Neural cell (in vitro differentiated cells): ENCODE measurements around the gene KCNH5.

ENCODE experiments used
- EZH2 ChIP-seq: fragments of 200-600, 300-800 bp; shearing (Covaris generic), sonication (generic); IDR thresholded peaks from 2 replicates; pipeline ENCODE4 v1.6.1; 2014; ENCODE audit warnings: antibody characterized with exemption, low read length, borderline replicate concordance, mild to moderate bottlenecking; ENCODE audit not compliant: insufficient read depth, poor library complexity, severe bottlenecking
- TF ChIP-seq, protein P1 (sequence below): fragments of 450-650 bp; IDR thresholded peaks from 2 replicates; pipeline ENCODE4 v1.5.1; 2014; ENCODE audit warnings: antibody characterized with exemption, mild to moderate bottlenecking, moderate library complexity; ENCODE audit not compliant: poor library complexity, severe bottlenecking

DNA sequence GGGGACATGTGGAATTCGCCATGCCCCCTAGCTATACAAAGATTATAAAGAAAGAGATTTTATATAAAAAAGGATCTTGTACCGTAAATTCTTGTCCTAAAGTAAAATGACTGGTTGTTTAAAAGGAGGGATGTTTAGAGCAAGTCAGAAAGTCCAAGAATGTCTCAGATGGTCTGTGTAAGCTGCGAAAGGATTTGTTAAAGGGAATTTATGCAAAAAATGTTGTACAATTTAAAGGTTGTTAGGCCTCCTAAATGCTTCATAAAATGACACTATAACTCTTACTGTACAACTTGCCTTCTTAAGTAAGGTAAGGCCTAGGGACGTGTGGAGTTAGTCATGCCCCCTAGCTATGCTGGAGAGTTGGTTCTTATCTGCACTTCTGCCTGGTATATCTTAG, 237.6 kb downstream of the KCNH5 start:
- TF ChIP-seq, protein P1, sequence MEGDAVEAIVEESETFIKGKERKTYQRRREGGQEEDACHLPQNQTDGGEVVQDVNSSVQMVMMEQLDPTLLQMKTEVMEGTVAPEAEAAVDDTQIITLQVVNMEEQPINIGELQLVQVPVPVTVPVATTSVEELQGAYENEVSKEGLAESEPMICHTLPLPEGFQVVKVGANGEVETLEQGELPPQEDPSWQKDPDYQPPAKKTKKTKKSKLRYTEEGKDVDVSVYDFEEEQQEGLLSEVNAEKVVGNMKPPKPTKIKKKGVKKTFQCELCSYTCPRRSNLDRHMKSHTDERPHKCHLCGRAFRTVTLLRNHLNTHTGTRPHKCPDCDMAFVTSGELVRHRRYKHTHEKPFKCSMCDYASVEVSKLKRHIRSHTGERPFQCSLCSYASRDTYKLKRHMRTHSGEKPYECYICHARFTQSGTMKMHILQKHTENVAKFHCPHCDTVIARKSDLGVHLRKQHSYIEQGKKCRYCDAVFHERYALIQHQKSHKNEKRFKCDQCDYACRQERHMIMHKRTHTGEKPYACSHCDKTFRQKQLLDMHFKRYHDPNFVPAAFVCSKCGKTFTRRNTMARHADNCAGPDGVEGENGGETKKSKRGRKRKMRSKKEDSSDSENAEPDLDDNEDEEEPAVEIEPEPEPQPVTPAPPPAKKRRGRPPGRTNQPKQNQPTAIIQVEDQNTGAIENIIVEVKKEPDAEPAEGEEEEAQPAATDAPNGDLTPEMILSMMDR, result no peak
- TF ChIP-seq EZH2, result no peak
